HepG2 (cell line): ENCODE results near the gene AFAP1L2. TPM values are rescaled to one million over a fixed set of nuclear protein-coding genes. Genes with fewer than 3 reads are reported as not detected.

Experiments
- ATAC-seq: fragments of 200-7000 bp; cut with Tn5 transposase; 3 replicates; pipeline ENCODE4 v1.9.1; 2020; ENCODE audit warnings: mild to moderate bottlenecking, moderate library complexity
- BruUV-seq: library from RNA; stranded (reverse); fragments of 400-500 nt; replicated peaks from 2 replicates; lab custom pipeline; 2021; lab: Mats Ljungman, UMichigan
- CTCF ChIA-PET: fragments of 300-600 bp; formaldehyde crosslinking; extraction: SDS; loops from one replicate; lab custom pipeline; 2021; ENCODE audit warnings: low total read pairs, inconsistent platforms, low intra/inter-chr PET ratio; lab: Yijun Ruan, JAX
- POLR2A ChIA-PET: fragments of 350-600 bp; sonication (Branson Sonifier 250); formaldehyde crosslinking; loops from one replicate; lab custom pipeline; 2020; ENCODE audit warnings: antibody characterized with exemption, inconsistent platforms; lab: Yijun Ruan, JAX
- DNase-seq: peaks from one replicate; pipeline ENCODE4 v3.0.0-alpha.2; 2015; ENCODE audit warnings: low spot score
- FAIRE-seq: peaks from 3 replicates; lab custom pipeline; 2011; peaks lifted over from hg19 to GRCh38; lab: Jason Lieb, UNC
- H2AFZ ChIP-seq: one replicate; pipeline ENCODE4 v1.6.1; 2011; ENCODE audit warnings: low read length, inconsistent platforms
- H3K27ac ChIP-seq: fragments of 300-600 bp; 3 replicates; pipeline ENCODE4 v1.8.0; 2011; ENCODE audit warnings: mixed run types, mild to moderate bottlenecking, mixed read lengths, low read length, inconsistent platforms; ENCODE audit not compliant: insufficient read depth; ENCODE audit errors: extremely low read length
- H3K27me3 ChIP-seq, 2 experiments: fragments of 200-600 bp in 1 of 2; 2 replicates in 1 of 2; 3 replicates in 1 of 2; pipeline versions ENCODE4 v1.6.0 to v1.8.0; 2011; ENCODE audit warnings: low read length in 2 of 2, mild to moderate bottlenecking in 2 of 2, moderate library complexity in 2 of 2, inconsistent platforms in 1 of 2; ENCODE audit not compliant: insufficient read depth in 2 of 2, control insufficient read depth in 1 of 2
- H3K36me3 ChIP-seq, 2 experiments: fragments of 200-600 bp in 1 of 2; replicated peaks in 1 of 2; 2 replicates in 1 of 2; 3 replicates in 1 of 2; pipeline versions ENCODE4 v1.5.1 to v1.8.0; 2011; ENCODE audit warnings: low read length in 2 of 2, inconsistent platforms in 1 of 2; ENCODE audit not compliant: insufficient read depth in 2 of 2, control insufficient read depth in 1 of 2
- H3K4me1 ChIP-seq: 2 replicates; pipeline ENCODE4 v1.5.1; 2012; ENCODE audit warnings: low read length, inconsistent platforms; ENCODE audit not compliant: insufficient read depth
- H3K4me2 ChIP-seq: 2 replicates; pipeline ENCODE4 v1.6.0; 2011; ENCODE audit warnings: low read depth, low read length, inconsistent platforms
- H3K4me3 ChIP-seq, 3 experiments: fragments of 200-600 bp in 1 of 3; sonication (generic), shearing (Covaris generic) in 1 of 3; replicated peaks in 1 of 3; 2 replicates each; pipeline ENCODE4 v1.5.1; 2011 to 2016; ENCODE audit warnings: low read length in 3 of 3, inconsistent platforms in 2 of 3, low read depth in 2 of 3, mild to moderate bottlenecking in 2 of 3, control low read depth in 1 of 3, mixed read lengths in 1 of 3; ENCODE audit not compliant: insufficient read depth in 1 of 3
- H3K79me2 ChIP-seq: one replicate; pipeline ENCODE4 v1.6.1; 2011; ENCODE audit warnings: low read length, inconsistent platforms; ENCODE audit not compliant: insufficient read depth
- H3K9ac ChIP-seq: 2 replicates; pipeline ENCODE4 v1.6.0; 2011; ENCODE audit warnings: mild to moderate bottlenecking, low read depth, low read length, inconsistent platforms; ENCODE audit not compliant: insufficient read depth
- H3K9me3 ChIP-seq: 2 replicates; pipeline ENCODE4 v1.5.1; 2012; ENCODE audit warnings: mild to moderate bottlenecking, low read length
- H4K20me1 ChIP-seq: 2 replicates; pipeline ENCODE4 v1.6.0; 2011; ENCODE audit warnings: inconsistent platforms, mild to moderate bottlenecking, low read length, moderate library complexity; ENCODE audit not compliant: insufficient read depth
- ARNTL ChIP-seq: sonication (generic); formaldehyde crosslinking; IDR thresholded peaks from 2 replicates; pipeline ENCODE4 v1.4.0; 2020; ENCODE audit warnings: mild to moderate bottlenecking, missing genetic modification reagents
- FIP1L1 ChIP-seq: fragments of 200-400 bp; formaldehyde crosslinking; IDR thresholded peaks from 2 replicates; pipeline ENCODE4 v1.6.1; 2018; ENCODE audit warnings: low read depth, mild to moderate bottlenecking, low read length, moderate library complexity, borderline replicate concordance; ENCODE audit not compliant: insufficient read depth
- GTF3A ChIP-seq: sonication (generic); formaldehyde crosslinking; conservative IDR thresholded peaks from 2 replicates; pipeline ENCODE4 v1.4.0; 2020; ENCODE audit warnings: mild to moderate bottlenecking, missing genetic modification reagents
- PCBP2 ChIP-seq: fragments of 200-400 bp; formaldehyde crosslinking; optimal IDR thresholded peaks from 2 replicates; pipeline ENCODE3; 2018; ENCODE audit warnings: low read length, low read depth; ENCODE audit not compliant: poor library complexity, severe bottlenecking
- SRF ChIP-seq: IDR thresholded peaks from 2 replicates; pipeline ENCODE4 v1.6.1; 2011; ENCODE audit warnings: mild to moderate bottlenecking, low read depth, low read length, moderate library complexity
- TCF12 ChIP-seq, 2 experiments: fragments of 450-650 bp in 1 of 2; sonication (generic) in 1 of 2; formaldehyde crosslinking in 1 of 2; IDR thresholded peaks; 2 replicates each; pipeline versions ENCODE4 v1.6.1 to v1.8.0; 2017 to 2022; ENCODE audit warnings: antibody characterized with exemption in 1 of 2, mild to moderate bottlenecking in 1 of 2, missing genetic modification reagents in 1 of 2, moderate library complexity in 1 of 2
- THRA ChIP-seq: sonication (generic); formaldehyde crosslinking; IDR thresholded peaks from 2 replicates; pipeline ENCODE4 v1.4.0; 2020; ENCODE audit warnings: missing genetic modification reagents, borderline replicate concordance
- TOPORS ChIP-seq: sonication (generic); formaldehyde crosslinking; IDR thresholded peaks from 2 replicates; pipeline ENCODE4 v1.8.0; 2023; ENCODE audit warnings: mild to moderate bottlenecking, missing genetic modification reagents
- ZBTB3 ChIP-seq: sonication (generic); formaldehyde crosslinking; IDR thresholded peaks from 2 replicates; pipeline ENCODE4 v1.4.0; 2020; ENCODE audit warnings: low read depth, mild to moderate bottlenecking, moderate library complexity, missing genetic modification reagents, borderline replicate concordance
- ZFP37 ChIP-seq: sonication (generic); formaldehyde crosslinking; IDR thresholded peaks from 2 replicates; pipeline ENCODE4 v1.4.0; 2020; ENCODE audit warnings: missing genetic modification reagents, borderline replicate concordance
- ZNF136 ChIP-seq: sonication (generic); formaldehyde crosslinking; IDR thresholded peaks from 2 replicates; pipeline ENCODE4 v1.8.1; 2022; ENCODE audit warnings: low read depth, mild to moderate bottlenecking, moderate library complexity, missing genetic modification reagents
- ZNF354B ChIP-seq: sonication (generic); formaldehyde crosslinking; IDR thresholded peaks from 2 replicates; pipeline ENCODE4 v1.8.0; 2022; ENCODE audit warnings: mild to moderate bottlenecking, missing genetic modification reagents
- WGBS: methylation state at CpG from one replicate; pipeline ENCODE4 v1.1.6; 2017; ENCODE audit warnings: low lambda C conversion rate; 5-methylcytosine and 5-hydroxymethylcytosine counted together
- in situ Hi-C: cut with HindIII; loops from 2 replicates; pipeline ENCODE4 v1.10.0; 2017; ENCODE audit warnings: low pct_unique_long_range_greater_than_20kb; ENCODE audit not compliant: extremely low pct_ligation_motif_present
- intact Hi-C: fragments of 100-400 bp; cut with micrococcal nuclease; formaldehyde crosslinking; loops from one replicate; pipeline ENCODE4 v1.10.0; 2022; ENCODE audit not compliant: unreplicated experiment
- polyA plus RNA-seq, 8 experiments: library from polyadenylated mRNA; depleted of rRNA in 3 of 8; stranded (reverse) in 7 of 8; unstranded in 1 of 8; fragments of >200 nt; fragmentation: Illumina TruSeq in 4 of 8; extraction: Trizol in 4 of 8; gene quantifications; 2 replicates each; pipeline versions ENCODE4 v1.2.1 to v1.2.3, GENCODE V29; 2011 to 2016; ENCODE audit warnings: low read depth in 4 of 8, missing spikeins in 1 of 8, mixed read lengths in 1 of 8; ENCODE audit not compliant: insufficient read depth in 1 of 8
- total RNA-seq, 5 experiments: library from RNA; depleted of rRNA; stranded (reverse); fragments of >200 nt; fragmentation: Illumina TruSeq; extraction: Trizol; gene quantifications; 2 replicates each; pipeline ENCODE4 v1.2.3, GENCODE V29; 2016; ENCODE audit warnings: low read depth in 1 of 5

The AFAP1L2 gene
- total and polyA plus RNA-seq, 2 of the 13 experiments (the other 11 are each of a cell fraction or from before 2014, with no cell fraction given) = not detected

DNA sequence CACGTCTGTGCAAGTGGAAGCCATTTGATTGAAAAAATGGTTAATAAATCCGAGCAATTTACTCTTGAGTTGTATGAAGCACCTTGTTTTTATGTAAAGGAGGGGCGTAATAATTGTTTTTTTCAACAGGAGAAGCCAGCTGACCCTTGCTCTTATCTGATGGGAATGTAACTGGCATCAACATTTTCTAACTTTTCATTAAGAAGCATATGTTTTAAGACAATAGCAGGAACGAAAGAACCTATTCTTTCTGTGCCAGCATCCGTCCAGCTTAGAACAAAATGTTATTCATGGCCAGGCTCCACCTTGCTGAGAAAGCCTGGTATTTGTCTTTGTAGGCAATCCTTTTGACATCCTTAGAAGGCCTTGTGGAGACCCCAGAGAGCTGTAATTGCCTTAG is 22.2 kb upstream of the AFAP1L2 start:
- BruUV-seq = no TSS peak
- no peak for FAIRE-seq
- in situ Hi-C loops (no loop called here), intact Hi-C loops (no loop called here)
- 52% methylated on average over 5 of the region's 5 CpGs for WGBS
- H3K4me3 ChIP-seq = no peak overlapping the region
- no peak for ATAC-seq
- H3K27me3 ChIP-seq = no peaks in the 10 kb centered on the region
- no peaks in the 10 kb centered on the region for H3K4me1 ChIP-seq
- H3K36me3 ChIP-seq = peaks cover 0 to 2% of the 10 kb centered on the region in 2 experiments; a peak in 1 of 5 replicates
- no peak overlapping the region for H3K4me2 ChIP-seq
- CTCF ChIA-PET = no interaction called here
- no peak for TF ChIP-seq ZBTB3 (CRISPR knock-in tag)
- no peak for TF ChIP-seq ZFP37 (CRISPR knock-in tag)
- TF ChIP-seq GTF3A (CRISPR knock-in tag) = no peak
- no peak for TF ChIP-seq ZNF354B (CRISPR knock-in tag)
- no peak for TF ChIP-seq TCF12 (IDR thresholded peaks at IDR 0.05)
- no peak for TF ChIP-seq TCF12 (CRISPR knock-in tag; IDR thresholded peaks at IDR 0.05)
- no peak for TF ChIP-seq FIP1L1
- no peak for TF ChIP-seq TOPORS (CRISPR knock-in tag)
- TF ChIP-seq ARNTL = no peak
- TF ChIP-seq THRA (CRISPR knock-in tag) = no peak
- TF ChIP-seq ZNF136 (CRISPR knock-in tag) = no peak
- TF ChIP-seq PCBP2 = no peak
- TF ChIP-seq SRF = no peak
- TF ChIP-seq, all 625 proteins: peak for 0
- no peaks in the 10 kb centered on the region for H4K20me1 ChIP-seq
- no peaks in the 10 kb centered on the region for H3K79me2 ChIP-seq
- no peak overlapping the region for H3K27ac ChIP-seq
- no peaks in the 10 kb centered on the region for H3K9me3 ChIP-seq
- H3K9ac ChIP-seq = no peak overlapping the region
- no peak overlapping the region for H2AFZ ChIP-seq
- POLR2A ChIA-PET = no interaction called here
- DNase-seq = no peak
